ENCODE results near the gene FNBP1. TPM values are rescaled to one million over a fixed set of nuclear protein-coding genes. Genes with fewer than 3 reads are reported as not detected.

The FNBP1 gene
- total and polyA plus RNA-seq, 10 of the 15 experiments (the other 5 are each of a cell fraction or from before 2014, with no cell fraction given): 64.5 to 353 (median 179) TPM

DNA sequence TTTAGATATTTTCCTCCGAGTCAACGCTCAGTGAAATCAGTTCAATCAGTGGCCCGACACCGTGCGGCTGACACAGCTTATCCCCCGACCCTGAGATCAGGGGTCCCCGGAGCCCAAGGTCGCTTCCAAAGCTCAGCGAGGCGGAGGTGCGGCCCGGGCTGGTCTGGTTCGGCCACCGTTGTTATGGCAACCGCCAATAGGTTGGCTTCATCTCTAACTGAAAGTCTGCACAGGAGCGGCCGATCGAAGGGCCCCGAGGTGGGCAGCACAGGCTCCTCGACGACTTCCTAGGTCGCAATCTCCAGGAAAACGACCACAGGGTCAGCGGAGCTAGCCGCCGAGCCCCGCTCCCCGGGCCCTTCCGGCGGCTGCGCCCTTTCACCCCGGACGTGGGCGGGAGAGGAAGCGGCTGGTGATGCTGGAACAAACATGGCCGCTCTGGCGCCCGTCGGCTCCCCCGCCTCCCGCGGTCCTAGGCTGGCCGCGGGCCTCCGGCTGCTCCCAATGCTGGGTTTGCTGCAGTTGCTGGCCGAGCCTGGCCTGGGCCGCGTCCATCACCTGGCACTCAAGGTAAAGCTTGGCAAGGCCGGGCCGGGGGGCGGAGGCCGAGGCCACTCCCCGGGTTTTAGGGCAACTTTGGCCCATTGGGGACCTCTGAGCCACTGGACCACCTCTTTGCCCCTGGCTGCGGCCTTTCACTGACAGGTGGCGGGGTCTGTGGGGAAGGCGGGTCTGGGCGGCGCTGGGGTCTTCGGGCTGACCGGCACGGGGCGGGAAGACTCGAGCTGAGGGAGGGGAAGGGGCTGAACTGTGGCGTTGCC is 10.7 kb upstream of the FNBP1 start, which contains the start of gene GPR107 (continued):
- TF ChIP-seq, protein P1, sequence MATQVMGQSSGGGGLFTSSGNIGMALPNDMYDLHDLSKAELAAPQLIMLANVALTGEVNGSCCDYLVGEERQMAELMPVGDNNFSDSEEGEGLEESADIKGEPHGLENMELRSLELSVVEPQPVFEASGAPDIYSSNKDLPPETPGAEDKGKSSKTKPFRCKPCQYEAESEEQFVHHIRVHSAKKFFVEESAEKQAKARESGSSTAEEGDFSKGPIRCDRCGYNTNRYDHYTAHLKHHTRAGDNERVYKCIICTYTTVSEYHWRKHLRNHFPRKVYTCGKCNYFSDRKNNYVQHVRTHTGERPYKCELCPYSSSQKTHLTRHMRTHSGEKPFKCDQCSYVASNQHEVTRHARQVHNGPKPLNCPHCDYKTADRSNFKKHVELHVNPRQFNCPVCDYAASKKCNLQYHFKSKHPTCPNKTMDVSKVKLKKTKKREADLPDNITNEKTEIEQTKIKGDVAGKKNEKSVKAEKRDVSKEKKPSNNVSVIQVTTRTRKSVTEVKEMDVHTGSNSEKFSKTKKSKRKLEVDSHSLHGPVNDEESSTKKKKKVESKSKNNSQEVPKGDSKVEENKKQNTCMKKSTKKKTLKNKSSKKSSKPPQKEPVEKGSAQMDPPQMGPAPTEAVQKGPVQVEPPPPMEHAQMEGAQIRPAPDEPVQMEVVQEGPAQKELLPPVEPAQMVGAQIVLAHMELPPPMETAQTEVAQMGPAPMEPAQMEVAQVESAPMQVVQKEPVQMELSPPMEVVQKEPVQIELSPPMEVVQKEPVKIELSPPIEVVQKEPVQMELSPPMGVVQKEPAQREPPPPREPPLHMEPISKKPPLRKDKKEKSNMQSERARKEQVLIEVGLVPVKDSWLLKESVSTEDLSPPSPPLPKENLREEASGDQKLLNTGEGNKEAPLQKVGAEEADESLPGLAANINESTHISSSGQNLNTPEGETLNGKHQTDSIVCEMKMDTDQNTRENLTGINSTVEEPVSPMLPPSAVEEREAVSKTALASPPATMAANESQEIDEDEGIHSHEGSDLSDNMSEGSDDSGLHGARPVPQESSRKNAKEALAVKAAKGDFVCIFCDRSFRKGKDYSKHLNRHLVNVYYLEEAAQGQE (IDR thresholded peaks at IDR 0.05; ENCODE audit: low read depth, low read length): no peak
- TF ChIP-seq ZNF24 (IDR thresholded peaks at IDR 0.05) (no peak), EZH2 (IDR thresholded peaks at IDR 0.05; ENCODE audit: borderline replicate concordance, control insufficient read depth, low read depth, low read length) (no peak), FOXM1 (IDR thresholded peaks at IDR 0.05; ENCODE audit: low read depth, low read length) (no peak), ZZZ3 (IDR thresholded peaks at IDR 0.05; ENCODE audit: control insufficient read depth, insufficient read length, low read depth) (no peak), ZNF622 (IDR thresholded peaks at IDR 0.05) (no peak), NR2C1 (IDR thresholded peaks at IDR 0.05) (peak; percentile 97), SP1 (IDR thresholded peaks at IDR 0.05; ENCODE audit: low read depth, low read length) (no peak), MTA2 (IDR thresholded peaks at IDR 0.05; ENCODE audit: low read depth) (peak; percentile 76), KLF5 (IDR thresholded peaks at IDR 0.05; ENCODE audit: partially characterized antibody) (peak; percentile 86), ESRRA (IDR thresholded peaks at IDR 0.05; ENCODE audit: low read length) (no peak), BHLHE40 (IDR thresholded peaks at IDR 0.05; ENCODE audit: borderline replicate concordance in 1 of 2, low read depth in 2 of 2, low read length in 1 of 2) (peak in 1 of 2 experiments; percentile 41; a peak in 1 of 4 replicates), CHD4 (IDR thresholded peaks at IDR 0.05) (no peak), BMI1 (IDR thresholded peaks at IDR 0.05; ENCODE audit: borderline replicate concordance) (peak; percentile 98)
- TF ChIP-seq, protein P2, sequence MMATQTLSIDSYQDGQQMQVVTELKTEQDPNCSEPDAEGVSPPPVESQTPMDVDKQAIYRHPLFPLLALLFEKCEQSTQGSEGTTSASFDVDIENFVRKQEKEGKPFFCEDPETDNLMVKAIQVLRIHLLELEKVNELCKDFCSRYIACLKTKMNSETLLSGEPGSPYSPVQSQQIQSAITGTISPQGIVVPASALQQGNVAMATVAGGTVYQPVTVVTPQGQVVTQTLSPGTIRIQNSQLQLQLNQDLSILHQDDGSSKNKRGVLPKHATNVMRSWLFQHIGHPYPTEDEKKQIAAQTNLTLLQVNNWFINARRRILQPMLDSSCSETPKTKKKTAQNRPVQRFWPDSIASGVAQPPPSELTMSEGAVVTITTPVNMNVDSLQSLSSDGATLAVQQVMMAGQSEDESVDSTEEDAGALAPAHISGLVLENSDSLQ (IDR thresholded peaks at IDR 0.05): peak; percentile 32; the same call in 1 of the 2 replicates
- TF ChIP-seq, protein P3, sequence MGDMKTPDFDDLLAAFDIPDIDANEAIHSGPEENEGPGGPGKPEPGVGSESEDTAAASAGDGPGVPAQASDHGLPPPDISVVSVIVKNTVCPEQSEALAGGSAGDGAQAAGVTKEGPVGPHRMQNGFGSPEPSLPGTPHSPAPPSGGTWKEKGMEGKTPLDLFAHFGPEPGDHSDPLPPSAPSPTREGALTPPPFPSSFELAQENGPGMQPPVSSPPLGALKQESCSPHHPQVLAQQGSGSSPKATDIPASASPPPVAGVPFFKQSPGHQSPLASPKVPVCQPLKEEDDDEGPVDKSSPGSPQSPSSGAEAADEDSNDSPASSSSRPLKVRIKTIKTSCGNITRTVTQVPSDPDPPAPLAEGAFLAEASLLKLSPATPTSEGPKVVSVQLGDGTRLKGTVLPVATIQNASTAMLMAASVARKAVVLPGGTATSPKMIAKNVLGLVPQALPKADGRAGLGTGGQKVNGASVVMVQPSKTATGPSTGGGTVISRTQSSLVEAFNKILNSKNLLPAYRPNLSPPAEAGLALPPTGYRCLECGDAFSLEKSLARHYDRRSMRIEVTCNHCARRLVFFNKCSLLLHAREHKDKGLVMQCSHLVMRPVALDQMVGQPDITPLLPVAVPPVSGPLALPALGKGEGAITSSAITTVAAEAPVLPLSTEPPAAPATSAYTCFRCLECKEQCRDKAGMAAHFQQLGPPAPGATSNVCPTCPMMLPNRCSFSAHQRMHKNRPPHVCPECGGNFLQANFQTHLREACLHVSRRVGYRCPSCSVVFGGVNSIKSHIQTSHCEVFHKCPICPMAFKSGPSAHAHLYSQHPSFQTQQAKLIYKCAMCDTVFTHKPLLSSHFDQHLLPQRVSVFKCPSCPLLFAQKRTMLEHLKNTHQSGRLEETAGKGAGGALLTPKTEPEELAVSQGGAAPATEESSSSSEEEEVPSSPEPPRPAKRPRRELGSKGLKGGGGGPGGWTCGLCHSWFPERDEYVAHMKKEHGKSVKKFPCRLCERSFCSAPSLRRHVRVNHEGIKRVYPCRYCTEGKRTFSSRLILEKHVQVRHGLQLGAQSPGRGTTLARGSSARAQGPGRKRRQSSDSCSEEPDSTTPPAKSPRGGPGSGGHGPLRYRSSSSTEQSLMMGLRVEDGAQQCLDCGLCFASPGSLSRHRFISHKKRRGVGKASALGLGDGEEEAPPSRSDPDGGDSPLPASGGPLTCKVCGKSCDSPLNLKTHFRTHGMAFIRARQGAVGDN (IDR thresholded peaks at IDR 0.05): peak; percentile 94
- TF ChIP-seq, protein P4, sequence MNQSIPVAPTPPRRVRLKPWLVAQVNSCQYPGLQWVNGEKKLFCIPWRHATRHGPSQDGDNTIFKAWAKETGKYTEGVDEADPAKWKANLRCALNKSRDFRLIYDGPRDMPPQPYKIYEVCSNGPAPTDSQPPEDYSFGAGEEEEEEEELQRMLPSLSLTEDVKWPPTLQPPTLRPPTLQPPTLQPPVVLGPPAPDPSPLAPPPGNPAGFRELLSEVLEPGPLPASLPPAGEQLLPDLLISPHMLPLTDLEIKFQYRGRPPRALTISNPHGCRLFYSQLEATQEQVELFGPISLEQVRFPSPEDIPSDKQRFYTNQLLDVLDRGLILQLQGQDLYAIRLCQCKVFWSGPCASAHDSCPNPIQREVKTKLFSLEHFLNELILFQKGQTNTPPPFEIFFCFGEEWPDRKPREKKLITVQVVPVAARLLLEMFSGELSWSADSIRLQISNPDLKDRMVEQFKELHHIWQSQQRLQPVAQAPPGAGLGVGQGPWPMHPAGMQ (IDR thresholded peaks at IDR 0.05; ENCODE audit: borderline replicate concordance): no peak
- TF ChIP-seq, protein P5, sequence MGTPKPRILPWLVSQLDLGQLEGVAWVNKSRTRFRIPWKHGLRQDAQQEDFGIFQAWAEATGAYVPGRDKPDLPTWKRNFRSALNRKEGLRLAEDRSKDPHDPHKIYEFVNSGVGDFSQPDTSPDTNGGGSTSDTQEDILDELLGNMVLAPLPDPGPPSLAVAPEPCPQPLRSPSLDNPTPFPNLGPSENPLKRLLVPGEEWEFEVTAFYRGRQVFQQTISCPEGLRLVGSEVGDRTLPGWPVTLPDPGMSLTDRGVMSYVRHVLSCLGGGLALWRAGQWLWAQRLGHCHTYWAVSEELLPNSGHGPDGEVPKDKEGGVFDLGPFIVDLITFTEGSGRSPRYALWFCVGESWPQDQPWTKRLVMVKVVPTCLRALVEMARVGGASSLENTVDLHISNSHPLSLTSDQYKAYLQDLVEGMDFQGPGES (IDR thresholded peaks at IDR 0.05): no peak
